NCI-H82 treated with DMSO at 0.1 percent for 48 hours (cell line): ENCODE data around the gene COG4.
"Not testable (repeated sequence)": the region's sequence is repeated elsewhere in the genome, so short reads cannot be mapped to it uniquely, and the experiment has no call there.

Experiments
- DNase-seq: peaks from one replicate; lab custom pipeline; 2025; ENCODE audit not compliant: unreplicated experiment; lab: John Stamatoyannopoulos, UW

Gene COG4

DNA sequence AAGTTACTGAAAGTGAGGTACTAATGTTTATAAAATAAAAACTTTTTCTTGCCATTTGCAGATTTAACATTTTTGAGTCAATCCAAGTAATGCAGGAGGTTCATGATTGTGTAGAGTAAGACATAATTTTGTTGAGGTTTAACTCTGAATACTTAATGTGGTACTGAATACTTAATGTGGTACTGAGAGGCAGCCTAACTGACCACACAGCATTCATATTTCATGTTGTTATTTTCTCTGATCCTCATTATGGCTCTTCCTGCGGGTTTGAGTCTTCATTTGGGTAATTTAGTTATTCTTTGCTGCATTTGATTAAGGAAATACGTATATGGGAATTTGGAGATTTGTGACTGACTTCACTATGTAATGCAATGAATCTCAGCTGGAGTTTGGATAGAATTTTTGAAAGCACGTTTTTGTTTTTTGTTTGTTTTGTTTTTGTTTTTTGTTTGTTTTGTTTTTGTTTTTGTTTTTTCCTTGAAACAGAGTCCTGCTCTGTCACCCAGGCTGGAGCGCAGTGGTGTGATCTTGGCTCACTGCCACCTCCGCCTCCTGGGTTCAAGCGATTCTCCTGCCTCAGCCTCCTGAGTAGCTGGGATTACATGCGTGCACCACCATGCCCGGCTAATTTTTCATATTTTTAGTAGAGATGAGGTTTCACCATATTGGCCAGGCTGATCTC is 4.1 kb upstream of the COG4 start:
- no peak for DNase-seq

DNA sequence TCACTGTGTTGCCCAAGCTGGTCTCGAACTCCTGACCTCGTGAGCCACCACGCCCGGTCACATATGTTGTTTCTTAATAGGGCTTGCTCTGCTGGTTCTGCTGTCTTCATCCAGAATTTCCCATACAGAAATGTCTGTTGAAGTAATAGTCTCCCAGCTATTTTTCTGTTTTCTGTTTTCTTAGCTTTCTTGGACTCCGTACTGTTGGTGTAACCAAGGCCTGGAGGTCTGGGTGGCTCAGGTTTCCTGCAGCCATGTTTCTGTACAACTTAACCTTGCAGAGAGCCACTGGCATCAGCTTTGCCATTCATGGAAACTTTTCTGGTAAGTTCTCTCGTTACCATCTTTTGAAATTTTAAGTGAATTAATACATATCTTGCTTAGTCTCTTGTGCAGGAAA is 3.0 kb upstream of the COG4 start:
- no peak for DNase-seq

DNA sequence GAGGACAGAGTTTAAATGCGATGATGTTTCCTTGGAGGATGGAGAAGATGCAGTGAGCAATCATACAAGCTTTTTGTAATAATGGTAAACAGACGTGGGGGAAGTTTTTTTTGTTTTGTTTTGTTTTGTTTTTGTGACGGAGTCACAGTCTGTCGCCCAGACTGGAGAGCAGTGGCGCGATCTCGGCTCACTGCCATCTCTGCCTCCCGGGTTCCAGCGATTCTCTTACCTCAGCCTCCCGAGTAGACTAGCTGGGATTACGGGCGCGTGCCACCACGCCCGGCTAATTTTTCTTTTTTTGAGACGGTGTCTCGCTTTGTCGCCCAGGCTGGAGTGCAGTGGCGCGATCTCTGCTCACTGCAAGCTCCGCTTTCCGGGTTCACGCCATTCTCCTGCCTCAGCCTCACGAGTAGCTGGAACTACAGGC is 1.1 kb upstream of the COG4 start:
- not testable (repeated sequence) for DNase-seq

DNA sequence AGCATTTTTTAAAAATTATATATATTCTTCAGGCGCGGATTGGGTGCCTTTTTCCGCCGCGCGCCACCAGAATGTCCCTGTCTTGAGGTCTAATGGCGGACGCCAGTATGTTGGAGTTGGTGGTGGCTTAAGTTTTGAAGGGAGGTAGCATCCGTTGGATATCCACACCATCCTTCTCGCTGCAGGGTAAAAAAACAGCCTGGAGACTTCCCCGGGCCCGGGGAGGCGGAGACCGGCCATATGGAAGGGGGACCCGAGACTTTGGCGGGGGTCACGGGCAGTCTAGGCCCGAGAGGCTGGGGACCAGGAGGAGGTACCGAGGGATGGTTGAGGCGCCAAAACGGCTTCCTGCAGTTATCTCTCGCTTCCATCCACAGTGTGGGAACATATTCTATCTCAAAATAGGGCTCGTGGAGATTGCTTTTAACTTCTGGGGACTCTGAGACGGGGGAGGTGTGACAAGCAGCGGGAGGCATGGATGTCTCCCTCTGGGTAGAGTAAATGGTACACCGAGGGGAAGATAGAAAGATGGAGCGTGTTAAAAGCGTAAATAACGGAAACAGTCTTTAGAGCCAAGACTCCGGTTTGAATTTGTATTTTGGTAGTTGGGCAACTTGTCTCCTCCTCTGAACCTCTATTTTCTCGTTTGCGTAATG is 517 bp upstream of the COG4 start, which contains the start of gene SF3B3:
TSS of gene SF3B3 (plus strand) at position 74 of the 656 bp plus-strand sequence. CDS start 2,841 bp downstream, outside the sequence.
- peak; percentile 85 for DNase-seq

DNA sequence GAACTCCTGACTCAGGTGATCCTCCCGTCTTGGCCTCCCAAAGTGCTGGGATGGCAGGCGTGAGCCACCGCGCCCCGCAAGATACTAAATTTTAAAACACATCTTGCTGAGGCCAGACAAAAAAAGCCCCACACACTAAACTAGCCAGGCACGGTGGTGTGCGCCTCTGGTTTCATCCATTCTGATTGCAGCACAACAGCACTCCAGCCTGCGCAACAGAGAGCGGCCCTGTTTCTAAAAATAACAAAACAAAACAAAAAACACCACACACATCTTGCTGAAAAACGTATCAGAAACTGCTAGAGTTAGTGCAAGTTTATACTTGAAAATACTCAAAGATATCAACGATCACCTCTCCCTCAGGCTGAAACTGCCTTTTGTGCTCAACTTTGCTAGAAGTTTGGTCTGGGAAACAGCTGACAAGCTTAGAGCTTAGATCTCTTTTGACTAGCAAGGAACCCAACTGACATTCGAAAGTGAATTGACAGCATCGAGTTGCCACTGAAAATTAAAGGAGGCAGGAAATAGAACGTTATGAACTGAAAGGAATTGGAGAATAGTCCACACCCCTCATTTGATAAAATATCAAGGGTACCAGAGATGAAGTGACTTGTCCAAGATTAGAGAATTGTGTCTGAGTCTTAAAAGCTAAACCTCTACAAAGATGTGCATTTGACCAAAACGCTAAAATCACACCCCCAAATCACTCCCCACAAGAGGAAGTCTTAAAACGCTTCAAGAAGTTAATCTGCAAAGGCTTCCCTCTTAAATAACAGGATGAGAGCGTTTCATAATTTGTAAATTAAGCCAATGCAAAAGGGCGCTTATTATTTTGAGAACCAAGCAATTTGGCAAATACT is 908 bp downstream of the COG4 start:
- DNase-seq: no peak

DNA sequence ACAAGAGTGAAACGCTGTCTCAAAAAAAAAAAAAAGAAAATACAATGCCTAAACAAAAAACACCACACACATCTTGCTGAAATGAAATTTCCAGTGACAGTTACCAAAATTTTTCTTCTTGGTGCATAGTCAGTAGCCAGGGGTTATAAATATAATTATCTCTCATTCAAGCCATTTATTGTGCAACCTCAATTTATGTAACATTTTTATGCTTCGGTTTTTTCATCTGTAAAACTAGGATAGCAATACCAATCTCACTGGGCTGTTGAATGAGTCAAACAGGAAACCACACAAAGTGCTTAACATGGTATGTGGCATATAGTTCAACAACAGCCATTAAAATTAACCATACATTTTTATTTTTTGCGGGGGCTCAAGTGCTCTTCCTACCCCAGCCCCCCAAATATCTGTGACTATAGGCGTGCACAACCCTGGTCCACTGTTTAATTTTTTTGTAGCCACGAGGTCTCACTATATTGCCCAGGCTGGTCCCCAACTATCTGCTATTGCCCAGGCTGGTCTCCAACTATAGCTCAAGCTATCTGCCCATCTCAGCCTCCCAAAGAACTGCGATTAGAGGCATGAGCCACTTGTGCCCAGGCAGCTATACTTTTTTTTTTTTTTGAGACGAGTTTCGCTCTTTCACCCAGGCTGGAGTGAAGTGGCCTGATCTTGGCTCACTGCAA is 2.6 kb downstream of the COG4 start:
- no peak for DNase-seq

DNA sequence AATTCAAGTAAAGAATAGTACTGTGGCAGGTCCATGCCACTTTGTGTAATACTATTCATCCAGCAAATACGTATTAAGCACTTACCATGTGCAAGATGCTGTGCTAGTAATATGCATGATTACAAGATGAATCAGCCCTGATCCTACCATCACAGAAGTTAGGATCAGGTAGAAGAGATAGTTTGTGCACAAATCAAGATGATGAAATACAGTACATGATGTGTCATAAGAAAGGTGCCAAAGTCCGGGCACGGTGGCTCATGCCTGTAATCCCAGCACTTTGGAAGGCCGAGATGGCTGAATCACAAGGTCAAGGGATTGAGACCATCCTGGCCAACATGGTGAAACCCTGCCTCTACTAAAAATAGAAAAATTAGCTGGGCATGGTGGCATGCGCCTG is 10.9 kb downstream of the COG4 start:
- no peak for DNase-seq

DNA sequence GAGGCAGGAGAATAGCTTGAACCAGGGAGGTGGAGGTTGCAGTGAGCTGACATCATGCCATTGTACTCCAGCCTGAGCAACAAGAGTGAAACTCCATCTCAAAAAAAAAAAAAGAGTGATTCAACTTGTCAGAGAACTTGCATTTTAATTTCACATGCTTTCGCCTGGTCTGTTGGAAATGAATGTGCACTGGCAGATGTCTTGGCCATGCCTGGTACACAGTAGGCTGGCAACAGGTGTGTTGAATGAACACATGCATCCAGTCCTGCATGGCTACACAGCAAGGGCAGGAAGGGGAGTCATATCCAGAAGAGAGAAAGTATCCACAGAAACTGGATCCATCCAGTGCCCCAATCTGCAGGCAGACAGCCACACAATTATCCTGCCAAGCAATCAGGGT is 11.5 kb downstream of the COG4 start:
- no peak for DNase-seq

DNA sequence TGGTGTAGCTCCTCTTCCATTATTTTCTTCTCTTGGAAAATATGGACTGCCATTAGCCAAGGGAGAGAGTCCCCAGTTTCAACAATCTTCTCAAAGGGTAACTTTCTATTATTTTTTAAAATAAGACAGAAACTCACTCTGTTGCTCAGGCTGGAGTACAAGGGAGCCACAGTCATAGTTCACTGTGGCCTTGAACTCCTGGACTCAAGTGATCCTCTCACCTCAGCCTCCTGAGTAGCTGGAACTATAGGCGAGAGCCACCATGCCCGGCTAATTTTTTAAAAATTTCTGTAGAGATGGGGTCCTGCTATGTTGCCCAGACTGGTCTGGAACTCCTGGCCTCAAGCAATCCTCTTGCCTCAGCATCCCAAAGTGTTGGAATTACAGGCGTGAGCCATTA is 13.1 kb downstream of the COG4 start:
- DNase-seq: no peak

DNA sequence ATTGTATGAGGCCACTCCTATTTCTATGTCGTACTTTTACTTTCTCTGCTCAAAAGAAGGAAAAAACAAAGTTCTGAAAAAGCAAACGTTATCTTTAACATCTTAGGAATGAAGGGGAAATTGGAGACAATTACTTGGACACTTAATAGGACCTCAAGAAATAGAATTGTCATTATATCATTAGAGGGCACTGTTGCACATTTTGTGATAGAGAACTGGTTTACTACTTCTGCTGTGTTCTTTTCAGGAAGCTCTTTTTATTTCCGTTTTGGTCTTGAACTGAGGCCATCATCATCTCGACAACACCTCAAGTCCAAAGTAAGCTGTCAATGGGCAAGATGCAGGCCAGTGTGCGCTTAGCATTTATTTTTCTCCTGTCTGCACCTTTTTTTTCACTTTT is 14.6 kb downstream of the COG4 start:
- DNase-seq: no peak

DNA sequence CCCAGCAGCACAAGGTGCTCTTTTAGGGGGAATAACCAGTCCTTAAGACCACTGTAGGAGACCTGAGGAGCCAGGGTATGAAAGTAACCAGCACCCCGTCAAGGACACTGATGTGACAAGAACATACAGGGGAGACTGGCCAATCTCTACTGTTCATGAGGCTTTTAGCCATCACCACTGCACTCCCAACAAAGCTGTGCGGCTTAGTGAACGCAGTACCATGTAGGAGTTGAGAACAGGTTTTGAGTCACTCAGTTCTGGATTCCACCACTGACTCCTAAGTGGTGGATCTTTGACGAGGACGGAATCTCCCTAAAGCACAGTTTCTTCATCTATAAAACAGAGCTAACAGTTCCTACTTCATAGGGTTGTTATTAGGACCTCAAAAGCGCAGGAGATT is 26.8 kb downstream of the COG4 start:
- DNase-seq: no peak

DNA sequence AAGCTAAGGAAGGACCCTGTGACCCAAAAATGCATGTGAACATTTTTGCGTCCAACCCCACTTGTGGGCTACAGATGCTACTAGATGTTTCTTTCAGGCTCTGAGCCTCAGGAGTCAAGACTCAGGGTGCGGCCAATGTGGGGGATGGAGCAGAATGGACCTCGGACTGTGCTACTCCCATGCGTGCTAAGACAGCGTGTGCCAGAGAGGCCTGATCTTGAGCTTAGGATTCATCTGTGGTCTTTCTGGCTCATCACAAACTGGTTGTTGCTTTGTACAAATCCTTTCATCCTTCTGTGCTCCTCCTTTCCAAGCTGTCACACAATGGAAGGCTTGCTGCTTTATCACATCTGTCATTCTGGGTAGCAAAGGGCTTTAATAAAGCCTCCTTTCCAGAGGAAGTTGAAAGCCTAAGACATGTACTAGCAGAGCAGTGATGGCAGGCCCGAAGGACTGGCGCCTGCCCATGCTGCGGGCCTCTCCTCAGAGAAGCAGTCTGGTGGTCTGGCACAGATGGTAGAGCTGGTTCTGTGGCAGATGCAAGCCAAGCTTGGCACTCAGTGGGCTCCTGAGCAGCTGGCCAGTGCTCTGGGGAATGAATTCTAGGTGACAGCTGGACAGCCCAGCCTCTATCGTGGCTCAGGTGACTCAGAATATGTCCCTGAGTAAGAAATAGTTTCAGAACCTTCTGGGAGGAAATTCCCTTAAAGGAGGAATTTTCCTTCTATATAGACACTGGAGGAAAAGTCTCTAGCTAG is 27.8 kb downstream of the COG4 start:
- DNase-seq: peak; percentile 84

DNA sequence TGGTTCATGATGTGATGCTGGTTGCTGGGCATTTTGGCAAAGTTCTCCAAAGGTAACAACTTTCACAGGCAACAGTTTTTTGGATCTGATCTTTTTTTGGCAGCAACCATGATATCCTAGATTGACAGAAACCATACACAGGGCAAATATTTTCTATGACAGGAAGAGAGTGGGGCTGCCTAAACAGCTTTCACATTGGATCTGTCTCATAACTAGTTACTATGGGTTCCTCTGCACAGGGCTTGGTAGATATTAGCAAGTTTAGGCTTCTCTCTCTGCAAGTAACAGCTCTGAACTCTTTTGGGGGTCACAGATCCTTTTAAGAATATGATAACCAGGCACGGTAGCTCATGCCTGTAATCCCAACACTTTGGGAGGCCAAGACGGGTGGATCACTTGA is 28.6 kb downstream of the COG4 start:
- no peak for DNase-seq

DNA sequence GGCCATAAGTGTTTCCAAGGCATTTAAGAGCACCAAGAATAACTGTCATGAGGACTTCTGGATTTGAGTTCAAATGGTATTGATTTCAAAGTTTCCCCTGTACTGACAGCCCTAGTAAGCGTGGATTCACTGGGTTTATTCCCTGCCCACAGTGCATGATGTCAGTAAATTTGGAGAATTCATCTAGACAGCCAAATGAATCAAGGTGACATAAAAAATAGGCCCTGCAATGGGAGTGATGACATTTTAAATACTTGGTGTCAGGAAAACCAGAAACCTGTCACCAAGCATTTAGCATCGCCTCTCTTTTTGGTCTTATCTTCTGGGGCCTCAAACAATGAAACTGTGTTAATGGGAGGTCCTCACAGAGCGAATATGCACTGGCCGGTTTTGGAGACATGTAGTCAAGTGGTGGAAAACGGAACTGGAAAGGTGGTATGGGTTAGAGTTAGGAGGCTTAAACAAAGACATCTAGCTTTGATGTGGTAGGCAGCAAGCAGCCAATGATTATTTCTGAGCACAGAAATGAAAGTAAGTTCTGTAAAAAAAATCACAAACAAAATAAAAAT is 29.1 kb downstream of the COG4 start:
- no peak for DNase-seq

DNA sequence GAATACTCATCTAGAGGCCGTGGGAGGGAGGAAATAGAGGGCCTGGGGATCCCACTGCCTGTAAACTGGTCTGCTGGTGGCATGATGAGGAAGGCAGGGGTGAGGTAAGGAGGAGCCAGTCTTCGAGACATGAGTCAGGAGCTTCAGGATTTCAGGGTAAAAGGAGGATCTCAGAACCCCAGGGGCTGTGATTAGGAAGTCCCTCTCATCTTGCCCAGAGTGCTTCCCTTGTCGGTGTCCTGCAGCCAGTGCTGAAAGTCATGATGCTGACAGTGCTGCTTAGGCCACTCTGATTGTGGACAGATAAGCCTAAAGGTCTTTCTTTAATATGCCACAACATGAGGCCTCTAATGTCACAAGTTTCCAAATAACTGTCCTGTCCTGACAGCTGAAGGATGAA is 29.6 kb downstream of the COG4 start:
- no peak for DNase-seq

DNA sequence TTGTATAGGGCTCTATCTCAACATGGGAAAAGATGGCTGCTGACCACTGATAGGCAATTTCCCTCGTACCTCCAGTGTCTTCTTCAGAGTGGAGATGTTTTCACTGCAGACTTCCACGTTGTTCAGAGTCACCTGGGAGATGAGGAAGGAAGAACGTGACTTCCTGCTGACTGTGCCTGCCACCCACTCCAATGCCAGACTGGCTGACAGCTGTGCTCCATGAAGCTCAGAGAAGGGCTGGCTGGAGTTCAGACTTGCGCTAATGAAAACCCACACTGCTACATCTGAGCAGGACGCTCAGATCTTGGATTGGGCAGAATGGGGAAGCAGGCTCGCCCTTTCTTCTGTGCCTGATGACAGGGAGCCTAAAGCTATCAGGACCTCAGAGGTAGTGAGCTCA is 33.1 kb downstream of the COG4 start:
- no peak for DNase-seq

DNA sequence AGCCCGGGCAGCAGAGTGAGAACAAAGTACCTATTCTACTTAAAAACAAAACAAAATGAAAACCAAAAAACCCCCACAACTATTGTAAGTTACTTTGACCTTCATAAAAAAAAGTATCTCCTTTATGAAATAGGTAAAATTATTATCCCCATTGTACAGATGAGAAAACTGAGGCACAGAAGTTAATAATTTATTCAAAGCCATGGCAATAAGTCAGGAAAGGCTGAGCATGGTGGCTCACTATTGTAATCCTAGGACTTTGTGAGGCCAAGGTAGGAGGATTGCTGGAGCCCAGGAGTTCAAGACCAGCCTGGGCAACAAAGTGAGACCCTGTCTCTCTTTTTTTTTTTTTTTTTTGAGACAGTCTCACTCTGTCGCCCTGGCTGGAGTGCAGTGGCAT is 38.5 kb downstream of the COG4 start:
- no peak for DNase-seq

DNA sequence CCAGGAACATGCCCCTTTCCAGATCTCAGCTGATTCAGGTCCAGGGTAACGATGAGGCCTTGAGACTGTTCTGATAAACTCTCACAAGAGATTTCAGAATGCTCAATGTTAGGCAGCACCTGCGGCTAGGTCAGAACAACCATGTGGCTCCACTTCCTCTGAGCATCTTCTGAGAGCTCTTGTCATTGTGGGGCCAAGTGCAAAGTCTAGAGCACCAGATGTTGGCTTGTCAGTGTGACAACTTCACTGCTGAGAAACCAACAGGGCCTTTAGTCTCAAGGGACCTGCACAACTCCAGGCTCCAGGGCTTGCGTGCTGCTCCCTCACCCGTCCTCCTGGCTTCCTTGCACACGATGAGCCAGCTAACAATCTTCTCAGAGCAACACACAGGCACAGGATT is 39.9 kb downstream of the COG4 start:
- DNase-seq: no peak

DNA sequence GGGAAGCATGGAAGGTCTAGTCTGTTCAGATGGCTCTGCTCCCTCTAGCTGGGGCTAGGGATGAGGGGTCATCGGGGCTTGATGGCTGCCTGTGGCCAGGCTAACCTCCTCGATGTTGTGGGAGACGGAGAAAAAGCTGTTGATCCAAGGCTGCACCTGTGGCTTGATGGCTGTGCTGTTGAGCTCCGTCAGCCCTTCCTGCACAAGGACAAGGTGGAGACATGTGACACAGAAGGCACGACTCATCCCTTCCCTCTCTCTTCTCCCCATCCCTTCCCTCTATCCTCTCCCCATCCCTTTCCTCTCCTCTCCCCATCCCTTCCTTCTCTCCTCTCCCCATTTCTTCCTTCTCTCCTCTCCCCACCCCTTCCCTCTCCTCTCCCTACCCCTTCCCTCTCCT is 40.7 kb downstream of the COG4 start:
- no peak for DNase-seq

DNA sequence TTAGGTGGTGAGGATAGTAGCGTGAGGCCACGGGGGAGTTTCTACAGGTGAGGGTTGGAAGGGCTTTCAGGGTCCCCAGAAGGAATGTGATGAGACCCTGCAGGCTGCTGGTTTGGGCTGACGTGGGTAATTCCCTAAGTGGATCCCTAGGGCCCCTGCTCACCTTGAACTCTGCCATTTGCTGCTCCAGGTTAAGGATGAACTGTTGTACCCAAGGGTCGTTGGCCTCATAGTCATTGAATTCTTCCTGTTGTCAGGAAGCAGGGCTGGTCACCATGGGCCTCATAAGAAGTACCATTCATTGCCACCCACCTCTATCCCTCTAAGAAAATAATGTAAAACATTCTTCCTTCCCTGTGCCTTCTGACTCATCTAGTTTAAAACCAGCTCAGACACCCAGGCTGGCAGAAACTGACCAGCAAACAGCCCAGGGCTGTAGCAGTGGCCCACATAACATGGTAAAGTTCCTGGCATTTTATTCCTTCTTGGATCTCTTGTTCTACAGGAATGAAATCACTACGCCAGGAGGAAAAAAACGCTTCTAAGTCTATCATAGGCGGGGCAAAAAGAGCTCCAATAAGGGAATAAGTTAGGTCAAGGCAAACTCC is 41.3 kb downstream of the COG4 start:
- no peak for DNase-seq
